ENCODE data around the gene ZNF792.

GRCh38 chr19:34960103-34960805 lies 3.8 kb downstream of the ZNF792 start:
- TF ChIP-seq POLR2AphosphoS5 (IDR thresholded peaks at IDR 0.05) (no peak), POLR2A (IDR thresholded peaks at IDR 0.05) (no peak)
